ENCODE measurements around the gene ATP5F1D. TPM values are rescaled to one million over a fixed set of nuclear protein-coding genes. Genes with fewer than 3 reads are reported as not detected.
A peak's percentile ranks its signal among the peaks of the same experiment; 100 is the strongest.

Gene ATP5F1D
- total and polyA plus RNA-seq, 9 donors = 1.3 to 218 (median 138) TPM

- peaks cover 33% of the 10 kb centered on the region for H3K4me1 ChIP-seq (ENCODE audit: insufficient read depth)
- no peak overlapping the region for H3K4me3 ChIP-seq
- no peaks in the 10 kb centered on the region for H3K27me3 ChIP-seq
- no peak for TF ChIP-seq POLR2A (IDR thresholded peaks at IDR 0.05)
- TF ChIP-seq EP300 (IDR thresholded peaks at IDR 0.05) = no peak
- TF ChIP-seq CTCF (IDR thresholded peaks at IDR 0.05) = no peak
- 55 to 74% (median 63%) methylated on average over 33 of the region's 33 CpGs for WGBS, 3 donors
- intact Hi-C loops (cut with DNase I) = loop anchor here in 1 of 4 donors (10.0 kb wide), 1 partner anchor 112 kb away; the partner anchor contains the start of gene NDUFS7
- no peak overlapping the region for H3K27ac ChIP-seq
- H3K36me3 ChIP-seq = no peaks in the 10 kb centered on the region
- no peak for DNase-seq
- H3K9me3 ChIP-seq = no peaks in the 10 kb centered on the region
Measured at GRCh38 chr19:1272423-1273262, 31.1 kb downstream of the ATP5F1D start.

GRCh38 chr19:1273263-1274041, 31.9 kb downstream of the ATP5F1D start:
- Histone ChIP-seq H3K27me3 (no peaks in the 10 kb centered on the region), H3K36me3 (no peaks in the 10 kb centered on the region), H3K4me1 (ENCODE audit: insufficient read depth) (peaks cover 31% of the 10 kb centered on the region), H3K9me3 (no peaks in the 10 kb centered on the region), H3K27ac (no peak overlapping the region), H3K4me3 (no peak overlapping the region)
- WGBS, 3 donors = 59 to 71% (median 64%) methylated on average over 20 to 25 of the region's 25 CpGs
- intact Hi-C loops (cut with DNase I) = loop anchor here in 1 of 4 donors (10.0 kb wide), 1 partner anchor 111 kb away; the partner anchor contains the start of gene NDUFS7
- DNase-seq = peak in 1 of 5 donors; percentile 49
- no peak for TF ChIP-seq POLR2A (IDR thresholded peaks at IDR 0.05)

GRCh38 chr19:1274081-1274851, 32.7 kb downstream of the ATP5F1D start:
- intact Hi-C loops (cut with DNase I) = loop anchor here in 1 of 4 donors (10.0 kb wide), 1 partner anchor 111 kb away; the partner anchor contains the start of gene NDUFS7
- H3K27ac ChIP-seq = peak overlapping the region in 1 of 2 donors; percentile 99
- peak overlapping the region; percentile 55 for H3K4me3 ChIP-seq
- peaks cover 28% of the 10 kb centered on the region for H3K4me1 ChIP-seq (ENCODE audit: insufficient read depth)
- peak in 4 of 5 donors; percentile 54 to 66 (median 63) for DNase-seq
- WGBS, 3 donors = 58 to 71% (median 58%) methylated on average over 44 to 46 of the region's 46 CpGs
- H3K36me3 ChIP-seq = no peaks in the 10 kb centered on the region
- no peak for TF ChIP-seq POLR2A (IDR thresholded peaks at IDR 0.05)
- no peak for TF ChIP-seq EP300 (IDR thresholded peaks at IDR 0.05)
- TF ChIP-seq CTCF (IDR thresholded peaks at IDR 0.05) = no peak
- H3K9me3 ChIP-seq = no peaks in the 10 kb centered on the region
- no peaks in the 10 kb centered on the region for H3K27me3 ChIP-seq

- 7 to 18% (median 8%) methylated on average over 39 to 44 of the region's 44 CpGs for WGBS, 3 donors
- no peaks in the 10 kb centered on the region for H3K9me3 ChIP-seq
- TF ChIP-seq CTCF (IDR thresholded peaks at IDR 0.05) (no peak), EP300 (IDR thresholded peaks at IDR 0.05) (no peak), POLR2A (IDR thresholded peaks at IDR 0.05) (no peak)
- peaks cover 28% of the 10 kb centered on the region for H3K4me1 ChIP-seq (ENCODE audit: insufficient read depth)
- no peaks in the 10 kb centered on the region for H3K27me3 ChIP-seq
- intact Hi-C loops (cut with DNase I) = loop anchor here in 1 of 4 donors (10.0 kb wide), 1 partner anchor 110 kb away; the partner anchor contains the start of gene NDUFS7
- no peaks in the 10 kb centered on the region for H3K36me3 ChIP-seq
- peak overlapping the region; percentile 55 for H3K4me3 ChIP-seq
- peak overlapping the region; percentile 97 to 99 for H3K27ac ChIP-seq
- DNase-seq = no peak
Measured at GRCh38 chr19:1274852-1275259, 33.3 kb downstream of the ATP5F1D start.
